ENCODE data around the gene SYT14.
"Not testable (repeated sequence)": the region's sequence is repeated elsewhere in the genome, so short reads cannot be mapped to it uniquely, and the experiment has no call there.

SYT14 gene

GRCh38 chr1:209899948-209900347, 38.1 kb upstream of the SYT14 start:
- H3K27me3 ChIP-seq (ENCODE audit: control insufficient read depth in 5 of 5, insufficient read depth in 4 of 5, low read length in 5 of 5): no peaks in the 10 kb centered on the region
- no peak overlapping the region for H3K4me3 ChIP-seq (ENCODE audit: low read depth in 1 of 5, low read length in 5 of 5)
- no peak overlapping the region for H3K27ac ChIP-seq (ENCODE audit: low read depth, low read length)
- H3K4me1 ChIP-seq (ENCODE audit: control insufficient read depth in 5 of 5, insufficient read depth in 5 of 5, low read length in 5 of 5): no peaks in the 10 kb centered on the region
- H3K9me3 ChIP-seq (ENCODE audit: control insufficient read depth in 5 of 5, low read length in 5 of 5): no peaks in the 10 kb centered on the region
- no peaks in the 10 kb centered on the region for H3K36me3 ChIP-seq (ENCODE audit: control insufficient read depth in 5 of 5, insufficient read depth in 5 of 5, low read length in 5 of 5)
- no peak overlapping the region for H3K9ac ChIP-seq (ENCODE audit: low read length in 5 of 5)

- H3K4me1 ChIP-seq (ENCODE audit: control insufficient read depth in 5 of 5, insufficient read depth in 5 of 5, low read length in 5 of 5): no peaks in the 10 kb centered on the region
- no peak overlapping the region for H3K9ac ChIP-seq (ENCODE audit: low read length in 5 of 5)
- no peak overlapping the region for H3K4me3 ChIP-seq (ENCODE audit: low read depth in 1 of 5, low read length in 5 of 5)
- H3K9me3 ChIP-seq (ENCODE audit: control insufficient read depth in 5 of 5, low read length in 5 of 5): no peaks in the 10 kb centered on the region
- no peaks in the 10 kb centered on the region for H3K27me3 ChIP-seq (ENCODE audit: control insufficient read depth in 5 of 5, insufficient read depth in 4 of 5, low read length in 5 of 5)
- H3K36me3 ChIP-seq (ENCODE audit: control insufficient read depth in 5 of 5, insufficient read depth in 5 of 5, low read length in 5 of 5): no peaks in the 10 kb centered on the region
- no peak overlapping the region for H3K27ac ChIP-seq (ENCODE audit: low read depth, low read length)
These were observed 37.3 kb upstream of the SYT14 start for GRCh38 chr1:209900734-209901133.

GRCh38 chr1:209901211-209901610, 36.8 kb upstream of the SYT14 start:
- no peaks in the 10 kb centered on the region for H3K36me3 ChIP-seq (ENCODE audit: control insufficient read depth in 5 of 5, insufficient read depth in 5 of 5, low read length in 5 of 5)
- no peak overlapping the region for H3K27ac ChIP-seq (ENCODE audit: low read depth, low read length)
- no peaks in the 10 kb centered on the region for H3K27me3 ChIP-seq (ENCODE audit: control insufficient read depth in 5 of 5, insufficient read depth in 4 of 5, low read length in 5 of 5)
- no peaks in the 10 kb centered on the region for H3K4me1 ChIP-seq (ENCODE audit: control insufficient read depth in 5 of 5, insufficient read depth in 5 of 5, low read length in 5 of 5)
- no peak overlapping the region for H3K4me3 ChIP-seq (ENCODE audit: low read depth in 1 of 5, low read length in 5 of 5)
- H3K9ac ChIP-seq (ENCODE audit: low read length in 5 of 5): no peak overlapping the region
- H3K9me3 ChIP-seq (ENCODE audit: control insufficient read depth in 5 of 5, low read length in 5 of 5): no peaks in the 10 kb centered on the region

GRCh38 chr1:209904774-209905173, 33.2 kb upstream of the SYT14 start:
- not testable (repeated sequence) for H3K4me1 ChIP-seq (ENCODE audit: control insufficient read depth in 5 of 5, insufficient read depth in 5 of 5, low read length in 5 of 5); H3K4me3 ChIP-seq (ENCODE audit: low read depth in 1 of 5, low read length in 5 of 5); H3K9ac ChIP-seq (ENCODE audit: low read length in 5 of 5); H3K9me3 ChIP-seq (ENCODE audit: control insufficient read depth in 5 of 5, low read length in 5 of 5); H3K27ac ChIP-seq (ENCODE audit: low read depth, low read length); H3K36me3 ChIP-seq (ENCODE audit: control insufficient read depth in 5 of 5, insufficient read depth in 5 of 5, low read length in 5 of 5); H3K27me3 ChIP-seq (ENCODE audit: control insufficient read depth in 5 of 5, insufficient read depth in 4 of 5, low read length in 5 of 5)

GRCh38 chr1:209911746-209912145, 26.3 kb upstream of the SYT14 start:
- no peak overlapping the region for H3K27ac ChIP-seq (ENCODE audit: low read depth, low read length)

GRCh38 chr1:209912306-209912705, 25.7 kb upstream of the SYT14 start:
- no peaks in the 10 kb centered on the region for H3K4me1 ChIP-seq (ENCODE audit: control insufficient read depth in 5 of 5, insufficient read depth in 5 of 5, low read length in 5 of 5)

More at GRCh38 chr1:209911746-209912145, 26.3 kb upstream of the SYT14 start:
- Histone ChIP-seq H3K9ac (ENCODE audit: low read length in 5 of 5) (no peak overlapping the region), H3K36me3 (ENCODE audit: control insufficient read depth in 5 of 5, insufficient read depth in 5 of 5, low read length in 5 of 5) (no peaks in the 10 kb centered on the region), H3K4me1 (ENCODE audit: control insufficient read depth in 5 of 5, insufficient read depth in 5 of 5, low read length in 5 of 5) (no peaks in the 10 kb centered on the region), H3K27me3 (ENCODE audit: control insufficient read depth in 5 of 5, insufficient read depth in 4 of 5, low read length in 5 of 5) (no peaks in the 10 kb centered on the region), H3K4me3 (ENCODE audit: low read depth in 1 of 5, low read length in 5 of 5) (no peak overlapping the region), H3K9me3 (ENCODE audit: control insufficient read depth in 5 of 5, low read length in 5 of 5) (peaks cover 0 to 5% (median 0%) of the 10 kb centered on the region in 5 donors)

GRCh38 chr1:209919637-209920036, 18.4 kb upstream of the SYT14 start:
- not testable (repeated sequence) for H3K36me3 ChIP-seq (ENCODE audit: control insufficient read depth in 5 of 5, insufficient read depth in 5 of 5, low read length in 5 of 5); H3K9ac ChIP-seq (ENCODE audit: low read length in 5 of 5); H3K4me3 ChIP-seq (ENCODE audit: low read depth in 1 of 5, low read length in 5 of 5); H3K4me1 ChIP-seq (ENCODE audit: control insufficient read depth in 5 of 5, insufficient read depth in 5 of 5, low read length in 5 of 5); H3K27me3 ChIP-seq (ENCODE audit: control insufficient read depth in 5 of 5, insufficient read depth in 4 of 5, low read length in 5 of 5); H3K27ac ChIP-seq (ENCODE audit: low read depth, low read length)
- peaks cover 0 to 12% (median 8%) of the 10 kb centered on the region in 5 donors for H3K9me3 ChIP-seq (ENCODE audit: control insufficient read depth in 5 of 5, low read length in 5 of 5)

More at GRCh38 chr1:209912306-209912705, 25.7 kb upstream of the SYT14 start:
- Histone ChIP-seq H3K9me3 (ENCODE audit: control insufficient read depth in 5 of 5, low read length in 5 of 5) (peaks cover 0 to 5% (median 0%) of the 10 kb centered on the region in 5 donors), H3K27me3 (ENCODE audit: control insufficient read depth in 5 of 5, insufficient read depth in 4 of 5, low read length in 5 of 5) (no peaks in the 10 kb centered on the region), H3K9ac (ENCODE audit: low read length in 5 of 5) (no peak overlapping the region), H3K36me3 (ENCODE audit: control insufficient read depth in 5 of 5, insufficient read depth in 5 of 5, low read length in 5 of 5) (no peaks in the 10 kb centered on the region), H3K27ac (ENCODE audit: low read depth, low read length) (no peak overlapping the region), H3K4me3 (ENCODE audit: low read depth in 1 of 5, low read length in 5 of 5) (no peak overlapping the region)

- Histone ChIP-seq H3K9me3 (ENCODE audit: control insufficient read depth in 5 of 5, low read length in 5 of 5) (peaks cover 0 to 12% (median 8%) of the 10 kb centered on the region in 5 donors), H3K9ac (ENCODE audit: low read length in 5 of 5) (no peak overlapping the region), H3K27ac (ENCODE audit: low read depth, low read length) (no peak overlapping the region), H3K4me3 (ENCODE audit: low read depth in 1 of 5, low read length in 5 of 5) (no peak overlapping the region), H3K27me3 (ENCODE audit: control insufficient read depth in 5 of 5, insufficient read depth in 4 of 5, low read length in 5 of 5) (no peaks in the 10 kb centered on the region), H3K36me3 (ENCODE audit: control insufficient read depth in 5 of 5, insufficient read depth in 5 of 5, low read length in 5 of 5) (no peaks in the 10 kb centered on the region), H3K4me1 (ENCODE audit: control insufficient read depth in 5 of 5, insufficient read depth in 5 of 5, low read length in 5 of 5) (no peaks in the 10 kb centered on the region)
These were observed 17.2 kb upstream of the SYT14 start for GRCh38 chr1:209920844-209921243.

- Histone ChIP-seq H3K4me1 (ENCODE audit: control insufficient read depth in 5 of 5, insufficient read depth in 5 of 5, low read length in 5 of 5) (no peaks in the 10 kb centered on the region), H3K27ac (ENCODE audit: low read depth, low read length) (no peak overlapping the region), H3K36me3 (ENCODE audit: control insufficient read depth in 5 of 5, insufficient read depth in 5 of 5, low read length in 5 of 5) (no peaks in the 10 kb centered on the region), H3K9ac (ENCODE audit: low read length in 5 of 5) (no peak overlapping the region), H3K4me3 (ENCODE audit: low read depth in 1 of 5, low read length in 5 of 5) (no peak overlapping the region), H3K27me3 (ENCODE audit: control insufficient read depth in 5 of 5, insufficient read depth in 4 of 5, low read length in 5 of 5) (no peaks in the 10 kb centered on the region), H3K9me3 (ENCODE audit: control insufficient read depth in 5 of 5, low read length in 5 of 5) (peaks cover 0 to 12% (median 8%) of the 10 kb centered on the region in 5 donors)
These were observed 13.6 kb upstream of the SYT14 start for GRCh38 chr1:209924390-209924789.

- H3K4me3 ChIP-seq (ENCODE audit: low read depth in 1 of 5, low read length in 5 of 5): no peak overlapping the region
- H3K27me3 ChIP-seq (ENCODE audit: control insufficient read depth in 5 of 5, insufficient read depth in 4 of 5, low read length in 5 of 5): no peaks in the 10 kb centered on the region
- H3K27ac ChIP-seq (ENCODE audit: low read depth, low read length): no peak overlapping the region
- H3K9me3 ChIP-seq (ENCODE audit: control insufficient read depth in 5 of 5, low read length in 5 of 5): peaks cover 0 to 3% (median 2%) of the 10 kb centered on the region in 5 donors
- H3K9ac ChIP-seq (ENCODE audit: low read length in 5 of 5): no peak overlapping the region
- H3K4me1 ChIP-seq (ENCODE audit: control insufficient read depth in 5 of 5, insufficient read depth in 5 of 5, low read length in 5 of 5): no peaks in the 10 kb centered on the region
- H3K36me3 ChIP-seq (ENCODE audit: control insufficient read depth in 5 of 5, insufficient read depth in 5 of 5, low read length in 5 of 5): no peaks in the 10 kb centered on the region
These were observed 12.0 kb upstream of the SYT14 start for GRCh38 chr1:209926045-209926444.

- Histone ChIP-seq H3K36me3 (ENCODE audit: control insufficient read depth in 5 of 5, insufficient read depth in 5 of 5, low read length in 5 of 5) (no peaks in the 10 kb centered on the region), H3K4me1 (ENCODE audit: control insufficient read depth in 5 of 5, insufficient read depth in 5 of 5, low read length in 5 of 5) (no peaks in the 10 kb centered on the region), H3K27ac (ENCODE audit: low read depth, low read length) (no peak overlapping the region), H3K27me3 (ENCODE audit: control insufficient read depth in 5 of 5, insufficient read depth in 4 of 5, low read length in 5 of 5) (no peaks in the 10 kb centered on the region), H3K9me3 (ENCODE audit: control insufficient read depth in 5 of 5, low read length in 5 of 5) (no peaks in the 10 kb centered on the region), H3K4me3 (ENCODE audit: low read depth in 1 of 5, low read length in 5 of 5) (no peak overlapping the region), H3K9ac (ENCODE audit: low read length in 5 of 5) (no peak overlapping the region)
These were observed 10.6 kb upstream of the SYT14 start for GRCh38 chr1:209927466-209927865.

Measured in subcutaneous abdominal adipose tissue (tissue), 5 donors.